DMS53 (cell line): Measurements from ENCODE around the gene NUDT4B.
"Not testable (repeated sequence)": the region's sequence is repeated elsewhere in the genome, so short reads cannot be mapped to it uniquely, and the experiment has no call there.

Source experiments
- DNase-seq: peaks from one replicate; lab custom pipeline; 2025; lab: John Stamatoyannopoulos, UW

The NUDT4B gene

DNA sequence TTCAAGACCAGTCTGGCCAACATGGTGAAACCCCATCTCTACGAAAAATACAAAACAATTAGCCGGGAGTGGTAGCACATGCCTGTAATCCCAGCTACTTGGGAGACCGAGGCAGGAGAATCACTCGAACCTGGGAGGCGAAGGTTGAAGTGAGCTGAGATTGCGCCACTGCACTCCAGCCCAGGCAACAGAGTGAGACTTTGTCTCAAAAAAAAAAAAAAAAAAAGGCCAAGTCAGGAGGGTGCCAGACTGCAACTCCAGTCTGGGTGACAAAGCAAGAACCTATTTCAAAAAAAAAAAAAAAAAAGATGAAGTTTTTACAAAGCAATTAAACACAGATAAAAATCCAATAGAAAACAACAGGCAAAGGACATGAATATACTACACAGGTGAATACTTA lies 9.9 kb upstream of the NUDT4B start:
- DNase-seq, result not testable (repeated sequence)

- not testable (repeated sequence) for DNase-seq
Observed at GRCh38 chr1:148743200-148743599, 5.4 kb upstream of the NUDT4B start.

DNA sequence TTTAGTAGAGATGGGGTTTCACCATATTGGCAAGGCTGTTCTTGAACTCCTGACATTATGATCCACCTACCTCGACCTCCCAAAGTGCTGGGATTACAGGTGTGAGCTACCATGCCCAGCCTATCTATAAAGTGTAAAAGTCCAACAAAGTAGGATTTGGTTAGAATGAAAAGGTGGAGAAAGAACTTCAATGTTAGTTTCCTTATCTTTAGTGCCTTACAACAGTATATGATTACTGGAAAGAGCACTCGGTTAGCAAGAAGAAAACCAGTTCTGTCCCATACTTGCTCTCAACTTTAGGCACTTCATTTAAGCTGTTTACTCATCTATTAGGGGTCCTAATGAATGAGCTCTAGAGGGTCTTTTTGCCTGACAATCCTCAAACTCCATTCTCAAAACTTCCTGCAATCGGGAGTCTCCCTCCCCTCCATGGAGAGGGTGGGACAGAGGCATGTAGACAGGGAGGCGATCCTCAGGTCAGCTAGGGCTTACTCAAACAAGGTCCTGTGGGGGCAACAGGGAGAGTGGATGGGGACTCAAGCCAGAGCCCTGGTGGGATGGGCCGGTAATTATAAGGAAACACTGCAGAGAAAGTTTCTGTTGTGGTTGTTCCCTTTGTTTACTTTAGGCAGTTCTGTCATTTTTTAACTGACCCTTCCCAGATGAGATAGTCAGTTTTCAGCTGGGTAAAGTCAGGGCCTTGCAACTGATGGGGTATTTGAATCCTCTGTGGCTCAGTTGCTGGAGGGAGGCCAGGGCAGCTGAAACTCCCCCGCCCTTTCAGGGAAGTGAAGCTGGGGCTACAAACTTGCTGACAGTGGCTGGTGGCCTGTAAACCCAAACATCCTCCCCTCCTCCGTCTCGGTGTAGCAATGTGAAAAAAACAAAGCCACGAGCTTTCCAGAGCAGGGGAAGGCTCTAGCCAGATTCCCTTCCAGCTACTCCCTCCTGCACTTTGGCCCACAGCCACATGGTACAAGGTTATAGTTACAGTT lies 4.6 kb upstream of the NUDT4B start:
- not testable (repeated sequence) for DNase-seq

GRCh38 chr1:148749335-148749681 lies 734 bp downstream of the NUDT4B start:
- DNase-seq, result not testable (repeated sequence)

DNA sequence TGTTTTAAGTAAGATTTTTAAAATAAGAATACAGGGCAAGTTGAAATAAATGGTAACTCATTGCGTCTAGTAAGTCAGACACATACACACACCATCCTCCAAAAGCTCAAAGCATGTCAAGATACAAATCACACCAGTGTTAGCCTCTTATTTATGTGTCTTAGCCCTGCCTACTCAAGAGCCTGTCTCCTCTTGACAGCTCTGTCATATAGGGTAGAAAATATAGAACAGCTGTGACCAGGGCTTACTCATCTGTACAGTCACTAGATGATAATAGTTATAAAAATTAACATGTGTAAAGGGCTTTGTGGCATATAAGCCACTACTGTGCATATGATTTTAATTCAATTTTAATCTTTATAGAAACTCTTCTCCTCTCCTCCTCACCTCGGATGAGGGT lies 7.7 kb downstream of the NUDT4B start:
- not testable (repeated sequence) for DNase-seq

DNA sequence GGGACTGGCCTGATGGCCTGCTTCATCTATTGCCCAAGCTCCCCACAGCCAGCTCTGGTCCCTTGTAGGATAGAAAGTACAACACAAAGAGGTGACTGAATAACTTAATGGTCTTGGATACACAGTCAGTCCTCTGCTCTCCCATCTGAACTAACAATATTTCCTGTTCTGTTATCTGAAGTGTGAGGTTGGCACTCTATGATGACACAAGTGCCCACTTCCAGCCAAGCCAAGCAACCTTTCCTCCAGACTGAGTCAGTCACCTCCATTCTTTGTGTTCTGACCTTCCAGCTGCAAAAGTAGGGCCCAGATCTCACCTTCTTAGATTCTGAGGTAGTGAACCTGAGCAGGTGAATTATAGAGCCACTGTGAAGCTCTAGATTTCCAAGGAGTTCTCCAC lies 8.9 kb downstream of the NUDT4B start:
- not testable (repeated sequence) for DNase-seq

DNA sequence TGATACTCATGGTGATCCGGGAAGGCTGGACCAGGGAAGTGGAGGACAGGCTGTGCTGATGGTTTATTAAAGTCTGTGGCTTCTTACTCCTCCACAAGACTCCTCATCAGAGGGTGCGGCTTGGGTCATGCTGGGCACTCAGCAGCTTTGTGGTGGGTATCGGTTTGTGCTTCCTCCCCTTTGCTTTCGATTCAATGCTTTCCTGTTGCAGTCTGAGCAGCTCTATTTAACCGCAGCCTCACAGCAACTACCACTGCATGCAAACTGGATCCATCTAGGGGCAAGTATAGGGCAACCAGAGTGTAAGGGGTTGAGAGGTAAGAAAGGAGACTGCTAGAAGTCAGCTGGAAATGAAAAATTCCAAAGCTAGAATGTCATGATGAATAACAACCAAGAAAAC lies 9.8 kb downstream of the NUDT4B start:
- DNase-seq, result not testable (repeated sequence)

- DNase-seq, result not testable (repeated sequence)
Observed at GRCh38 chr1:148758925-148759324, 10.4 kb downstream of the NUDT4B start.

GRCh38 chr1:148759749-148760148 lies 11.2 kb downstream of the NUDT4B start:
- not testable (repeated sequence) for DNase-seq

GRCh38 chr1:148760206-148760605 lies 11.6 kb downstream of the NUDT4B start:
- not testable (repeated sequence) for DNase-seq

DNA sequence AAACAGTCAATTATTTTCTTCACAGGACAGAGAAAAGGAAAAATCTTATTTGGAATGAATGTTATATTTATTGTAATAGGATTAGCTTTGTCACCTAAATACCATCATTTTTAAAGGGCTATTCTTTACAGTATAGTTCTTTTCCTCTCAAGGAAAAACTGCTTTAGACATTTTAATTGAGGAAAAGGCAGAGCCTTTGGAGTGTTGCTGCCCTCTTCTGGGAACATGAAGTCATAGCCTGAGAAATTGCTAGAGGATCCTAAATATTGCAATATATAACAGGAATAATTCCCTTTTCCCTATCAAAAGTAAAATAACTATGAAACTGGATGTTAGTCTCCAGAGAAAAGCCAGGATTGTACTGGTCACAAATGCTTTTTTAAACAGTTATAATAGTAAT lies 12.8 kb downstream of the NUDT4B start:
- DNase-seq, result not testable (repeated sequence)

- not testable (repeated sequence) for DNase-seq
Observed at GRCh38 chr1:148765238-148766019, 16.9 kb downstream of the NUDT4B start.

DNA sequence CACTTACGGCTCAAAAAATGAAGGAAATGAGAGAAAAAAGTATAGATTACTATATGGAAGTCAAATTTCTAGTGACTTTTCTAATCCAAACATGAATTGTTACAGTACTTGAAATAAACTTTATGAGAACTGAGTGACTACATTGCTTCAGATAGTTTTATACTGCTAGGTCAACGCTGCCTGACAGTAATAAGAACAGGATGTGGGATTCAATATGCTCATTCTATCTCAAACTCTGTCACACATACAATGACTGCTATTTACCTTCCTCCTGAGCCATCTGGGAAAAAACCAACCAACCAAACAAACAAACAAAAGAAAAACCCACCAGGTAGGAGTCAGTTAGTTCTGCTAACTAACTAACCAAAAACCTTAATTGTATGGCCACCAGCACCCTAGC lies 20.0 kb downstream of the NUDT4B start:
- DNase-seq, result not testable (repeated sequence)

DNA sequence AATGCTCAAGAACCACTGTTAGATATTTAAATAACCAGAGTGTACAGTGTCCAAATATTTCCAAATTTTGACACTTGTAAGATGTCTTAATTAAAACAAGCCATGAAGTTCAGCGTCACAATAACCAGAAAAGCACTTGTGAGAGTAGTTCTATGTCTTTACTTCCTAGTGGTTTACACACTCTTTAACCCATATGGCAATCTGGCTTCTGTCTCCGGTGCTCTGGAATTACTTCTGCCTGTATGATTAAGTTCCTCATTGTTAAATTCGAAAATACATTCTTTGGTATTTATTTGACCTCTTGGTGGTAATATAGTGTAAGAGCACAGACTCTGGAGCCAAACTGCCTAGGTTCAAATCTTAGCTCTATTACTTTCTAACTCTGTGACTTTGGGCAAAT lies 20.9 kb downstream of the NUDT4B start:
- DNase-seq, result not testable (repeated sequence)

- DNase-seq, result not testable (repeated sequence)
Observed at GRCh38 chr1:148773690-148774089, 25.1 kb downstream of the NUDT4B start.

GRCh38 chr1:148774102-148774501 lies 25.5 kb downstream of the NUDT4B start:
- DNase-seq, result not testable (repeated sequence)

DNA sequence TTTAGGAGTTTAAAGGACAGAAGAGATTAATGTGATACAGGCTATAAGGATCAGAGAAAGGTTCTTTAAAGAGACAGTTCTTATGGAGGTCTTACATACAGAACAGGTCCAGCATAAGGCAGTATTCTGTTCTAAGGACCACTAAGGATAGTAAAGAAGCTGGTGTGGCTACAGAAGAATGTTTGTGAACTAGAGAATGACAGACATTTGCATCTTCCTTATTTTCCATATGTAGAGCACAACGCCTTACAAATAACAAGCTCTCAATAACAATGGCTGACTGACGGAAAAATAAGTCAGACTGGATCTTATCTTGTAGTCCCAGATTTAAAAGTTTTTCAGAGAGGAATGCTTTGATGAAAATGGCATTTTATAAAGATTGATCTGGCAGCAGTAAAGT lies 26.7 kb downstream of the NUDT4B start:
- DNase-seq, result not testable (repeated sequence)

- not testable (repeated sequence) for DNase-seq
Observed at GRCh38 chr1:148777649-148778048, 29.1 kb downstream of the NUDT4B start.

GRCh38 chr1:148780404-148780803 lies 31.8 kb downstream of the NUDT4B start:
- DNase-seq, result not testable (repeated sequence)

- not testable (repeated sequence) for DNase-seq
Observed at GRCh38 chr1:148791543-148792099, 43.0 kb downstream of the NUDT4B start.

GRCh38 chr1:148793762-148794332 lies 45.3 kb downstream of the NUDT4B start:
- DNase-seq, result not testable (repeated sequence)
